OCI-LY7 (cell line): Measurements from ENCODE around the gene NR1I2. TPM values are rescaled to one million over a fixed set of nuclear protein-coding genes. Genes with fewer than 3 reads are reported as not detected.

Experiments
- BruUV-seq: library from RNA; stranded (reverse); fragments of 400-500 nt; replicated peaks from 2 replicates; lab custom pipeline; 2021; lab: Mats Ljungman, UMichigan
- CTCF ChIA-PET: fragments of 300-600 bp; sonication (Branson Sonifier 250); formaldehyde crosslinking; loops from one replicate; lab custom pipeline; 2022; ENCODE audit warnings: antibody characterized with exemption; ENCODE audit not compliant: unreplicated experiment; lab: Charles Lee
- POLR2A ChIA-PET: fragments of 300-600 bp; sonication (Branson Sonifier 250); formaldehyde crosslinking; loops from one replicate; lab custom pipeline; 2022; ENCODE audit warnings: antibody characterized with exemption; lab: Charles Lee
- DNase-seq: peaks from one replicate; pipeline ENCODE4 v3.0.0-alpha.2; 2015; ENCODE audit warnings: low spot score
- H2AFZ ChIP-seq: fragments of 200-600 bp; sonication (generic), shearing (Covaris generic); 2 replicates; pipeline ENCODE4 v1.6.1; 2014; ENCODE audit warnings: mild to moderate bottlenecking, antibody characterized with exemption, low read length, moderate library complexity
- H3K27ac ChIP-seq: fragments of 200-600 bp; sonication (generic); 2 replicates; pipeline ENCODE4 v1.5.1; 2014; ENCODE audit warnings: mixed run types, low read depth, mild to moderate bottlenecking, moderate library complexity, low read length, inconsistent platforms; ENCODE audit not compliant: poor library complexity, severe bottlenecking
- H3K36me3 ChIP-seq: fragments of 200-600 bp; sonication (generic); 2 replicates; pipeline ENCODE4 v1.6.1; 2014; ENCODE audit warnings: mild to moderate bottlenecking, antibody characterized with exemption, low read length, moderate library complexity, mixed read lengths; ENCODE audit not compliant: insufficient read depth
- H3K4me1 ChIP-seq: fragments of 200-600 bp; sonication (generic); 2 replicates; pipeline ENCODE4 v1.5.1; 2014; ENCODE audit warnings: mild to moderate bottlenecking, low read length; ENCODE audit not compliant: insufficient read depth, poor library complexity, severe bottlenecking
- H3K4me2 ChIP-seq: fragments of 200-600 bp; sonication (generic); 2 replicates; pipeline ENCODE4 v1.6.1; 2014; ENCODE audit warnings: mild to moderate bottlenecking, low read length
- H3K4me3 ChIP-seq: fragments of 200-600 bp; sonication (generic); 2 replicates; pipeline ENCODE4 v1.5.1; 2014; ENCODE audit warnings: mild to moderate bottlenecking, low read depth, low read length; ENCODE audit not compliant: poor library complexity, severe bottlenecking
- H3K79me2 ChIP-seq: fragments of 200-600 bp; sonication (generic); 2 replicates; pipeline ENCODE4 v1.6.1; 2016; ENCODE audit warnings: low read depth, mild to moderate bottlenecking, low read length, moderate library complexity, mixed read lengths; ENCODE audit not compliant: insufficient read depth
- H3K9me2 ChIP-seq: fragments of 200-600 bp; sonication (generic); 2 replicates; pipeline ENCODE4 v1.6.1; 2016; ENCODE audit warnings: mild to moderate bottlenecking, low read length, mixed read lengths; ENCODE audit not compliant: insufficient read depth
- H3K9me3 ChIP-seq: fragments of 200-600 bp; sonication (generic); 2 replicates; pipeline ENCODE4 v1.6.1; 2014; ENCODE audit warnings: mild to moderate bottlenecking, mixed run types, low read length, mixed read lengths
- H4K20me1 ChIP-seq: fragments of 200-600 bp; sonication (generic); 2 replicates; pipeline ENCODE4 v1.6.1; 2014; ENCODE audit warnings: mild to moderate bottlenecking, antibody characterized with exemption, low read length, moderate library complexity, mixed read lengths; ENCODE audit not compliant: insufficient read depth
- EZH2phosphoT487 ChIP-seq: fragments of 200-600 bp; sonication (generic); IDR thresholded peaks from 2 replicates; pipeline ENCODE4 v1.6.1; 2018; ENCODE audit warnings: low read depth, borderline replicate concordance, mild to moderate bottlenecking, mixed run types, antibody characterized with exemption, low read length, moderate library complexity, mixed read lengths
- intact Hi-C: fragments of 100-400 bp; cut with micrococcal nuclease; formaldehyde crosslinking; loops from one replicate; pipeline ENCODE4 v1.10.0; 2022; ENCODE audit not compliant: unreplicated experiment
- total RNA-seq, 2 experiments: library from RNA; depleted of rRNA in 1 of 2; stranded (reverse); fragments of >200 nt in 1 of 2; shearing (Covaris generic) in 1 of 2; gene quantifications; 2 replicates each; pipeline ENCODE4 v1.2.3, GENCODE V29; 2014 to 2022
- TF ChIP-seq, protein P1 (sequence below): fragments of 200-600 bp; sonication (generic); conservative IDR thresholded peaks from 2 replicates; pipeline ENCODE4 v1.5.1; 2014; ENCODE audit warnings: mild to moderate bottlenecking, antibody characterized with exemption, low read length, moderate library complexity, mixed read lengths

The NR1I2 gene
- total RNA-seq, 2 experiments from 2014 or later = not detected

DNA sequence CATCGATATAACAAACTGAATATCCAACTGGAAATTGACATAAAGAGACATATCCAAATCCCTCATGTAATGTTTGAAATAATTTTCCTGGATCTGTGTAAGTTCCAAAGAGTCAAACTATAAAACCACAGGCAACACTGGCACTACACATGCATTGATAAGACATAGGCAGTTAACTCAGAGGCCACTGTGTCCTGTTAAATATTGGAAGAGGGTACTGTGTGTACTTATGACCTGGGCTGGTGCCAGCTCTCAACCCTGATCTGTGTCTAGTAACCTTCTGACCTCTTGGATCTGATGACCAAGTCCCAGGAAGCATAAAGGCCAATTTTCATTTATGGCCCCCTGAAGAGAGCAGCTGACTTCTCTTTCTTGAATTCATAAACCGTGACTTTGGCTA lies 4.5 kb downstream of the NR1I2 start:
- no peak overlapping the region for H2AFZ ChIP-seq
- no peak overlapping the region for H3K4me3 ChIP-seq
- H3K4me1 ChIP-seq = no peaks in the 10 kb centered on the region
- H3K9me3 ChIP-seq = no peaks in the 10 kb centered on the region
- no peaks in the 10 kb centered on the region; the same call in 1 of the 2 replicates for H3K9me2 ChIP-seq
- DNase-seq = no peak
- intact Hi-C loops = no loop called here
- TF ChIP-seq, protein P1, sequence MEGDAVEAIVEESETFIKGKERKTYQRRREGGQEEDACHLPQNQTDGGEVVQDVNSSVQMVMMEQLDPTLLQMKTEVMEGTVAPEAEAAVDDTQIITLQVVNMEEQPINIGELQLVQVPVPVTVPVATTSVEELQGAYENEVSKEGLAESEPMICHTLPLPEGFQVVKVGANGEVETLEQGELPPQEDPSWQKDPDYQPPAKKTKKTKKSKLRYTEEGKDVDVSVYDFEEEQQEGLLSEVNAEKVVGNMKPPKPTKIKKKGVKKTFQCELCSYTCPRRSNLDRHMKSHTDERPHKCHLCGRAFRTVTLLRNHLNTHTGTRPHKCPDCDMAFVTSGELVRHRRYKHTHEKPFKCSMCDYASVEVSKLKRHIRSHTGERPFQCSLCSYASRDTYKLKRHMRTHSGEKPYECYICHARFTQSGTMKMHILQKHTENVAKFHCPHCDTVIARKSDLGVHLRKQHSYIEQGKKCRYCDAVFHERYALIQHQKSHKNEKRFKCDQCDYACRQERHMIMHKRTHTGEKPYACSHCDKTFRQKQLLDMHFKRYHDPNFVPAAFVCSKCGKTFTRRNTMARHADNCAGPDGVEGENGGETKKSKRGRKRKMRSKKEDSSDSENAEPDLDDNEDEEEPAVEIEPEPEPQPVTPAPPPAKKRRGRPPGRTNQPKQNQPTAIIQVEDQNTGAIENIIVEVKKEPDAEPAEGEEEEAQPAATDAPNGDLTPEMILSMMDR = no peak
- TF ChIP-seq EZH2phosphoT487 = no peak
- H4K20me1 ChIP-seq = no peaks in the 10 kb centered on the region
- H3K4me2 ChIP-seq = no peak overlapping the region
- no peak overlapping the region for H3K27ac ChIP-seq
- POLR2A ChIA-PET = no interaction called here
- CTCF ChIA-PET = no interaction called here
- BruUV-seq = no TSS peak
- no peaks in the 10 kb centered on the region for H3K36me3 ChIP-seq
- no peaks in the 10 kb centered on the region for H3K79me2 ChIP-seq

DNA sequence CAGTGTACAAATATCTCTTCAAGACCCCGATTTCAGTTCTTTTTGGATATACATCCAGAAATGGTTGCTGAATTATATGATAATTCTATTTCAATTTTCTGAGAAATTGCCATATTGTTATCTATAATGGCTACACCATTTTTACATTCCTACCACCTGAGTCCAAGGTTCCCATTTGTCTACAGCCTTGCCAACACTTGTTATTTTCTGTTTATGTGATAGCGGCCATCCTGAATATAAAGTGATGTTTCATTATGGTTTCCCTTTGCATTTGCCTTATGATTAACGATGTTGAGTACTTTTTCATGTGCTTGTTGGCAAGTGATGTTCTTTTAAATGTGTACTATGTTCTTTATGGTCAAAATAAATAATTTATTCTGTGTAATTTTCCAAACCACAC lies 8.5 kb downstream of the NR1I2 start:
- Histone ChIP-seq H2AFZ (no peak overlapping the region), H3K4me2 (no peak overlapping the region), H3K4me3 (no peak overlapping the region), H3K9me2 (no peaks in the 10 kb centered on the region), H3K36me3 (no peaks in the 10 kb centered on the region), H3K9me3 (no peaks in the 10 kb centered on the region), H3K27ac (no peak overlapping the region), H3K4me1 (no peaks in the 10 kb centered on the region), H3K79me2 (no peaks in the 10 kb centered on the region), H4K20me1 (no peaks in the 10 kb centered on the region)
- BruUV-seq = no TSS peak
- POLR2A ChIA-PET = no interaction called here
- DNase-seq = no peak
- no peak for TF ChIP-seq EZH2phosphoT487
- TF ChIP-seq, protein P1 = no peak
- CTCF ChIA-PET = no interaction called here
- intact Hi-C loops = no loop called here

DNA sequence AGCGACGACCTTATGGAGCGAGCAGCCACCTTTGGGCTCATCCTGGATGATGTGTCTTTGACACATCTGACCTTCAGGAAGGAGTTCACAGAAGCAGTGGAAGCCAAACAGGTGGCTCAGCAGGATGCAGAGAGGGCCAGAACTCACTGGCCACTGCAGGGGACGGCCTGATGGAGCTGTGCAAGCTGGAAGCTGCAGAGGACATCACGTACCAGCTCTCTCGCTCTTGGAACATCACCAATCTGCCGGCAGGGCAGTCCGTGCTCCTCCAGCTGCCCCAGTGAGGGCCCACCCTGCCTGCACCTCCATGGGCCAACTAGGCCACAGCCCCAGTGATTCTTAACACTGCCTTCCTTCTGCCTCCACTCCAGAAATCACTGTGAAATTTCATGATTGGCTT lies 10.4 kb downstream of the NR1I2 start:
- intact Hi-C loops = no loop called here
- no TSS peak for BruUV-seq
- no peak for DNase-seq
- Histone ChIP-seq H3K4me1 (no peaks in the 10 kb centered on the region), H2AFZ (no peak overlapping the region), H3K9me3 (no peaks in the 10 kb centered on the region), H3K27ac (no peak overlapping the region), H3K4me2 (no peak overlapping the region), H3K9me2 (no peaks in the 10 kb centered on the region), H3K36me3 (no peaks in the 10 kb centered on the region), H3K4me3 (no peak overlapping the region), H4K20me1 (no peaks in the 10 kb centered on the region), H3K79me2 (no peaks in the 10 kb centered on the region)
- TF ChIP-seq EZH2phosphoT487 = no peak
- TF ChIP-seq, protein P1 = no peak
- CTCF ChIA-PET = no interaction called here
- POLR2A ChIA-PET = no interaction called here
